Activated CD8-positive, alpha-beta memory T cell treated with anti-CD3 and anti-CD28 coated beads for 24 hours (primary cell): ENCODE results near the gene ZNF536.

Source experiments
- DNase-seq: peaks from one replicate; pipeline ENCODE4 v3.0.0-alpha.2; 2020

ZNF536 gene

DNA sequence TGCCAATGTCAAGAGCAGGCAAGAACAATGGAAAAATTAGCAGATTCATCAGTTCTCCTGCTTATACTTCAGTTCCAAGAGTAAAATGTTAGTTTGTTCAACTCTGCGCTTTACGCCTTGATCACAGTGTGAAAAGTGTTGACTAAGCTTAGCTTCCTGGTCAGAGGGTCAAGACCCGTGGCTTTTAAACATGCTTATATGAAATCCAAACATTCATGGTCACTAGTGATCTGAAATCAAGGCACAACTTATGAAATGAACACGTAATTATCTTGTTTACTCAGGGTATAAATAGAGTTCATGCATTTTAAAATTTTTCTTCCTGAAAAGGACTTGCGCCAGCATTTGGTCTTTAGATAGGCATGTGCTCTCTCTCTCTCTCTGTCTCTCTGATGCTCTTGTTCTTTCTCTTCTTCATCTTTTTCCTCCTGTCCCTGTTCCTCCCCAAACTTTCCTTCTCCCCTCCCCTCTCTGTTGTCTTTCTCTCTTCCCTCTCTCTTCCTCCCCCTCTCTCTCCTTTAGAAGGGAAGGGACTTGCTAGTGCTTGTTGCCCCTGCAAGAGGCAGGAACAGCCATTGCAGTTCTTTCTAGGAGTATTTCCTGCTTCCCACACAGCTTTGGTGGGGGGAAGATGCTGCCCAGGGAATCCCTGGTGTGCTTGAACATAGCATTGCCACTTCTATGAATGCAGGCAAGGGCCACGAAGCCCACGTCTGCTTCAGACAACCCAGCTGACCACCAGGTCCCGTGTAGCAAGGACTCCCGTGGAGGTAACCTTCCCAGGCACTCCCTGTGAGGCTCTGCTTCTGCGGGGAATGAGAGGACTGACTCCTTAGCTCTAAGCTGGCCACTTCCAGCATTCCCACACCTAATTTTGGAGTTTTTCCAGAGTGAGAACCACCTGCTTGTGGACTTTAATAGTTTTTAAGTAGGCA, 7.1 kb upstream of the ZNF536 start:
- no peak for DNase-seq

GRCh38 chr19:30366282-30366681, 5.9 kb upstream of the ZNF536 start:
- DNase-seq, result no peak

DNA sequence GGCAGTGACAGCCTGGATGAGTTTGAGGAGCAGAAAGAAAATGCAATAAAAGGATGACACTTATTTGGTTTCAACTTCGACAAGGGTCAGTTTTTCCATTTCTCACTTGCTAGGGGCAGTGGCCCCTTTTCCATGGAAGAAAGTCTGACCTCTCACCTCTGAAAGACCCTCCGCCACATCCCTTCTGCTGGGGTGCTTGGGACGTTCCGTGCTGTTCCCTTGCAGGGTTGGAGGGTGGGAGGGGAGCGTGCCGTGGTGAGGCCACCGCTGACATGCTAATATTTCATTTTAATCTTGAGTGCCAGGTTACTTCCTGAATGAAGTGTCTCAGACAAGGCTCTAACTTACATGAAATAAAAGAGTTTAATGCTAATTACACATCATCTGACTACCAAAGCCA, 5.2 kb upstream of the ZNF536 start:
- DNase-seq, result no peak

GRCh38 chr19:30367421-30367820, 4.8 kb upstream of the ZNF536 start:
- no peak for DNase-seq

GRCh38 chr19:30369833-30370232, 2.4 kb upstream of the ZNF536 start:
- DNase-seq, result no peak

DNA sequence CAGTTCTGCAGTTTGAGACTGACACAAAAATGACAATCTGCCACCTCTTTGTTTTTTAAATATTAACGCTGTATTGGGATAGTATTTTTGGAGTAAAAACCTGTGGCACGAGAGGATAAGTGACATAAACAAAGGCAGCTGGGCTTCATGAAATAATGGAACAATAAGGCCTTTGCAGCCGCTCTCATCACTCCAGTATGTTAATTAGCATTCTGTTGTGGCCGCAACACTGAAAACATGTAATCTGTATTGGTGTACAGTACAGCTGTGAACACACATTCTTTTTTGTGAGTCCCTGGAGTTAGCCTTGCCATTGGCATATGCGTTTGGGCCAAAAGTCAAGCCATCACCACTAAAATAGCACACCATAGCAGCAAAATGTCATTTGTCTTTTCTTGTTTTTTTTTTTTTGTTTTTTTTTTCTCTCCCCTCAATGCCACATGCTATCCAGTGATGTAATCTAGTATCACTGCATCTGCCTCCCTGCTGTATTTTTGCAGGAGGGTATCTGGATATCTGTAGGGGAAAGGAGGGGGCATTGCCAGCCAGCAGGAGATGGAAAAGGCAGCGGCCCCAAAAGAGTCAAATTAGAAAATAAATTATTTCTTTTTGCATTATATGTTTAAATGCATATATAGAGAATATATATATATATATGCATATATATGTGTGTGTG, 885 bp upstream of the ZNF536 start:
- DNase-seq, result no peak

DNA sequence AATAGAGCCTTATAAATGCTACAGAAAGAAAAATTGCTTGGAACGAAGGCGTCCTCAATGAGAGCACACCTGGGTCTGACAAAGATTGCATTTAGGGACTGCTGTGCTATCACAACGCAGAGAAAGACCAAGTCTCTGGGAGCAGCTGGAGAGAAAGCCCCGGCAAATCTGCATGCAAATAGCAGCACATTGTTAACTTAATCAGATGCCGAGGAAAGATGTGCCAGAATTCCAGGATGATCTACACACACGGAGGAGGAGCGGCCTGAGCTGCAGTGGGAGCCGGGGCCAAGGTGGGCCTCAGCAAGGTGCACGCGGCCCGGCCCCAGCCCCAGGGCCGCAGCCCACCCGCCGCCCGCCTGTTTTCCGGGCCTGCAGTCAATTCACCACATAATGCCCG, 1.4 kb downstream of the ZNF536 start:
- no peak for DNase-seq

DNA sequence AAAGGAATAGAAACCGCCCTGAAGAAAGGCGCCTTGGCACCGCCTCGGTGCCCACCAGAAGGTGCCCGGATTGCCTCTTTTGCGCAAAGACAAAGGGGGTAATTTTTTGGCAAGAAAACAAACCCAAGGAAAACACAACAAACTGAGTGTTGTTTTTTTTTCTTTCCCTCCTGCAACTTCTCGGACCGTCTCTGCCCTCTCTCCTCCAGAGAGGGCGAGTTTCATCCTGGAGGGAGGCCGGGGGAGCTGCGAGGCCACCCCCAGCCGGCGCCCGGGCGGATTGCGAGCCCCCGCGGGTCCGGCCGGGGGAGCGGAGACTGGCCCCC, 2.3 kb downstream of the ZNF536 start:
- no peak for DNase-seq

DNA sequence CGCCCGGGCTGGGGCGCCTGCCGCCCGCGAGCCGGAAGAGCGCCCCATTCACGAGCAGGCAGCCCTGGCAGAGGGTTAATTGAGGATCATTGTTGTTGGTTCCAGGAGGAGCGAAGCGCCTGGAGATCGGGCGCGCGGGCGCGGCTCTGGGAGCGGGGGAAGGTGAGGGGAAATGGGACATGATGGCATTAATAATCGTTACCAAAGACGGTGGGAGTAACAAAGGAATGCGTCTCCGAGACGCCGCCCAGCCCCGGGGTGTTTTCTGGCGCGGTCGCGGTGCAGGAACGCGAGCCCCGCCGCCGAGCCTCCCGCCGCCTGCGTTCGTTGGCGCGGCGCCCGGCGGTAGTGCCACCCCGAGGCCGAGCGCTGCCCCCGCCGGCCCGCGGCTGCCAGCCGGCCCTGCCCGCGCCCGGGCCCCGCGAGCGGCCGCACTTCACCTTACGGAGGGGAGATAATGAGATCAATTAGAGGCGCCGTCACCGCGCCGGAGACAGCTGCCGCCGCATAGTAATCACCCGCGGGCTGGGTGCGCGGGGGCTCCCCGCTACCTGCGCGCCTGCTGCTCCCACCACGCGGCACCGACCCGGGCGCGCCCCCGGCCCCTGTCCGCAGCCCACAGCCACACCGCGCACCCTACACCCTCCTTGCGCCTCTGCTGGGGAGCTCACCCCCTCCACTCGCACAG, 2.8 kb downstream of the ZNF536 start:
- no peak for DNase-seq

- DNase-seq, result no peak
These were observed 3.4 kb downstream of the ZNF536 start for GRCh38 chr19:30375553-30376031.

DNA sequence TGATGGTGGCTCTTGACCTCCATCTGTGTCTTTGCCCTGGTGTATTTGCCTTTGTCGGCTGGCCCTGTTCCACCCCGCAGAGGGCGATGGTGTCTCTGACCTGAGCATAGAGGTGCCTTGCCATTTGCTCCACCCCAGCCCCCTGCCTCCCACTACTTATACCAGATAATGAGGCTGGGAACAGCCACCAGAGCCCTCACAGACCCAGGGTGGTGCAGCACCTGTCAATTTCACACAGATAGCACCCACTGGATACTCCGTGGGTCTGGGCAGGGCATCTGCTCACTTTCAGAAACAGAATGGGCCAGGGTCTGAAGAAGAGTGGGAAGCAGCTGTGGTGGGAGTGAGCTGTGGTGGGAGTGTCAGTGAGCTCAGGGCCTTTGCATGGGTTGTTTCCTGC, 4.1 kb downstream of the ZNF536 start:
- no peak for DNase-seq

DNA sequence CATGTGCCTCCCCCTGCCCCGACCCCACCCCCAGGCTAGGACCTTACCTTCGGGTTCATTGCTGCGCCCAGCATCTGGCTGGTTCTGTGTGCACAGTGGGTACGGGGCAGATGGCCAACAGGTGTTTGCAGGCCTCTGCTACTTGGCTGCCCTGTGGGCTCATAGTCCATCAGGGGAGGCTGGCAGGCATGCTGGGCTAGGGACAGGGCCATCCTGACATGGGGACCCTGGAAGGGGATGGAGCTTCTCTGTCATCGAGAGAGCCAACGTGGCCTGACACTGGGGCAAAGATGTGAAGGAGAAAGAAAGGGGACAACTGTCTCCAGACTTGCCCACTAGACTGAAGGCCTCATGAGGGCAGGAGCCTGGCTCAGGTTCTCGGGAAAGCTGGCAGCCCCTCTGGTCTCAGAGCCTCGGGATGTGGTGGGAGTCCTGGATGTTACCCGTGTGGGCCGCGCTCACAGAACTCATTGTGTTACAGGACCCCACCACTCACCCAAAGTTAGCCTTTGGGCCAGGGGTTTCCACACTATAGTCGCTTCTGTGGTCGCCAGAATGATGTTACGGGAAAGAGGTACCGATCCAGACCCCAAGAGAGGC, 4.7 kb downstream of the ZNF536 start:
- DNase-seq, result no peak

DNA sequence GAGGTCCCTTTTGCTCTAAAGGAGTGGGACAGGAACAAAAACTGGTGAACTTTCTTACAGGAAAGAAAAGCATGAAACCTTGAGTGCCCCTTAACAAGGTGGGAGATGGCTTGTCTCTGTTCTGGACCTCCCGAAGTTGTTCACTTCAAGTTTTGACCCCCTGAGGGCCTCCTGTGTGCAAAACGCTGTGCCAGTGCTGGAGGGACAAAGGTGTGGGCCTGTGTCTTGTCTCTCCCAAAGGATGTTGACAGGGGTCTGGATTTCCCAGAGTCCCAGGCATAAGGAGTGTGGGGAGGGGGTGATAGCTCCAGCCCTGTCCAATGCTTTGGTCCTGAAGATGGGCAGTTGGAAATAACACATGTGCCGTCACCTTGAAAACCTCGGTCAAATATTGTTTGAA, 6.5 kb downstream of the ZNF536 start:
- no peak for DNase-seq

DNA sequence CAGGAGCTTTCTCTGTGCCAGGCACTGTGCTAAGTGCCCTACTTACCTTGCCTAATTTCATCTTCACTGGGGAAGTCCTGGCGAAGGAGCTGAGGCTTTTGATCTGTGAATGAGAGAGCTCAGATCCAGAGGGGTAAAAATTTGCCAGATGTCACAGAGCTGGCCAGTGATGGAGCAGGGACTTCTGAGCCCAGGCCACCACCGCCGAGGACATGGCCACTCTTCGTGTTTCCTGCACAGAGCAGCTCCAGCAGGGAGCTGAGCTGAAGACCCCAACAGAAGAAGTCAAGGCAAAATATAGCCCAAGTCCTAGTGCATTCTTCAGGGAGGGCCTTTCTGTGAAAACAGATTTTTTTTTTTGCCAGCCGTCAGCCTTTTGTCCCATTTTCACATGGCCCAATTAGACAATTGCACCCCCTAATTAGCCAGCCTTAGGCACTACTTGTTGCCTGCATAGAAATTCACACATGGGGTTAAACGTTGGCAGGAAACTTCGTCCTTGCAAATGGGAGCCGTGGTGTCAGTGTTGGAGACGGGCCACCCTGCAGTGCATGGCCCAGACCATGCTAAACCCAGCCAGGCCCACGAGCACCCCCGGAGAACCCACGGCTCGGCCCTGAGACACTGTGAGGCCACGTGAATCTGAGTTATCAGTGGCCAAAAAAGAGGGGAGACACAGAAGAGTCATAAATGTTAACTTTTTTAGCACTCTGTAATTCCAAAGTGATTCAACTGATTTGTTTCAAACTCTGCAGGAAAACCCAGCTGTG, 7.8 kb downstream of the ZNF536 start:
- no peak for DNase-seq

GRCh38 chr19:30381366-30381765, 9.2 kb downstream of the ZNF536 start:
- no peak for DNase-seq

DNA sequence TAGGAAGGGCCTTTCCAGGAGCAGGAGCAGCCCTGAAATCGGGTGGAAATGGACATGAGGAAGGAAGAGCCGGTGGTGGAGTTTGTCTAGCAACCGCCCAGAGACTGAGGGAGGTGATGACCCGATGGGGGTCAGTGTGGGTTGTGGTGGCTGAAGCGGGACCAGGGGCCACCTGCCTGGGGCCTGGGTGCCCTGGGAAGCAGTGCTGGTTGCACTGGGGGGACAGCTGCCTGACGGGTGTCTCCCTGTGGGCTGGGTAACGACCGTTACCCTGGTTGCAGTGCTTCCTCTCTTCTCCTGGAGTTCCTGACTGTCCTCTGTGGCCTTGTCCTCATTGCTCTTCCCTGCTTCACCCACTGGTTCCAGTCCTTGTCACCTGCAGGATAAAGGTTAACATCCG, 13.0 kb downstream of the ZNF536 start:
- no peak for DNase-seq

DNA sequence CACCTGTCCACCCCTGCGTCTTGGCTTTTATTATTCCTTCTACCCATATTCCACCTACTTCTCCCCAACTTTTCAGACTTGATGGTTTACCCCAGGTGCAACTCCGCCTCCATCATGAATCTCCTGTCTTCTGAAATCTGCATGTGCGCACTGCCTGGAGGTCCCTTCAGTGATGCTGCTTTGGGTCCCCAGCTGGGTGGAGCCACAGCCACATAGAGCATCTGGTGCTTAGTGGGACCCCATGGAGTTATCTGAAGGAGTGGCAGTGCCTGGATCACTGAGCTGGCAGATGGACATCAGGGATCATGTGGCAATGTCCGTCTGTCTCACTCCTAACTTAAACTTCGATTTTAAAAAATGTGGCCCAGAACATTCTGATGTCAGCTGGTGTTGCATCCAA, 13.5 kb downstream of the ZNF536 start:
- no peak for DNase-seq

DNA sequence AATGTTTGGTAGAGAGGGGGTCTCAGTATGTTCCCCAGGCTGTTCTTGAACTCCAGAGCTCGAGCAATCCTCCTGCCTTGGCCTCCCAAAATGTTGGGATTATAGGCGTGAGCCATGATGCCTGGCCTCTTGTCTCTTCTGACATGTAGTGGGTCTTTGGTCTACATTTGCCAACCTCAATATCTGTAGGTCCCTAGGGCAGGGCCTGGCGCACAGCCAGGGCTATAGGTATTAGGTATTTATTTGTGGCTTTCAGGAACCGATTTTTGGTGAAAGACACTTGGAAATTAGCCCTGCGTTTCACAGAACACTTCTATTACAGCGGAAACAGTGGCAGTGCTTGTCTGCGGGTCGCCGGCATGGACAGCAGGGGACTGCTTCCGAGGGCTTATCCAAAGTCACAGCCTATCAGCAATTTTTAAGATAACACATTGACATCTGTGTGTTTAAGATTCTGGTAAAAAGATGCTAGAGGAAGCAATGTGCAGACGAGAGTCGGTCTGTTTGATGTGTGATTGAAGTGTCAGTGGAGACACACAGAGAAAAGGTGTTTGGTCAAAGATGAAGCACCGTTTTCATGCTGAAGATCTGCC, 14.5 kb downstream of the ZNF536 start:
- no peak for DNase-seq

DNA sequence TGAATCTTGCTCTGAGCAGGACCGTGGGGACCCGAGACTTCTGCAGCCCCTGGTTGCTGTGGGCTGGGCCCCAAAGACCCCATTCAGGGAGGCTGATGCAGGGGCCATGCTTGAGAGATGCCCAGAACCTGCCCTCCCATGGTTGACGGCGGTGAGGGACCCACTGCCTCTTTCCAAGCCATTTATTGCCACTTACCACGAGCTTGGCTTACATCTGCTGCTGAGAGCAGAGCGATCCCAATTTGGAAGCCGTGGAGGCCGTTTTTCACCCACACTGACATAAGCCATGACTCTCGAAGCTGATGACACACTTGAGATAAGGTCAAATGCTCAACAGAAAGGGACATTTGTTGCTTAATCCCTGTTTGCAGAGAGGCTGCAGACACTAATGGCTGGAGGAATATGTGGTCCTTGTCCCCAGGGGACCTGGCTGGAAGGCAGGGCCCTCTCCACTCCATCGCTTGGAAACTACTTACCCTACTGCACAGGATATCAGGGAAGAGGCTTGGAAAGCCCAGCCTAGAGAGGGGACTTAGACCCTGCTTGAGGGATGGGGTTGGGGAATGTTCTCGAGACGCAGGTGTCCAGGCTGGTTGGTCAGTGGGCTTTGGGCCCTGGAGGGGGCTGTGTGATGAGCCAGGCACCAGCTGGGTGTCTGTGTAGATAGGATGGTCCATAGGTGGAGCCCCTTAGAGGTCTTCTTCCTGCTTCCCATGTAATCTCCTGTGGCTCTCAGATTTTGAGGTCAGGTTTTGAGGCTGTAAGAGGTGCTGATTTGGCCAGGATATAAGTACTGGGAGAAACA, 15.3 kb downstream of the ZNF536 start:
- no peak for DNase-seq

DNA sequence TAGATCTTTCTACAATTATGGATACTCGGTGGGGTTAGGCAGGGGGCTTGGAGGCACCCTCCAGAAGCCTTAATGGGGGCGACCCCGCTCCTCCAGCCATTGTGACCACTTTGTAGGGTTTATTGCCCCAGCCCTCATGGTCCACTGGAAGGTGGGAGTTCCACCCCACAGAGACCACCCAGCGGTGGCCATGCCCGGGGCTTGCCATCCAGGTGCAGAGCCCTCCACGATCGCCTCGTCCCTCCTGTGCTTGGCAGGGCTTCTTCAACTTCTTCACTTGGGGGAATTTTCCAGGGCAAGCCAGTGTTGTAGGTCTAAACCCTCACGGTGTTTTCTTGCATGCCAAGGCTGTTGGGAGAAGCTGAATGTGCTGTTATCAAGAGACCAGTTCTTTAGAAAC, 16.1 kb downstream of the ZNF536 start:
- no peak for DNase-seq

GRCh38 chr19:30388819-30389218, 16.6 kb downstream of the ZNF536 start:
- DNase-seq, result no peak
